Neutrophil (primary cell): ENCODE data around the gene PNPLA4.

Experiments used
- H3K27ac ChIP-seq: fragments of 200-600 bp; sonication (generic); 2 replicates; pipeline ENCODE4 v1.5.1; 2016; ENCODE audit warnings: mild to moderate bottlenecking, moderate library complexity
- H3K27me3 ChIP-seq: fragments of 200-600 bp; sonication (generic); 2 replicates; pipeline ENCODE4 v1.6.0; 2016; ENCODE audit warnings: mild to moderate bottlenecking
- H3K36me3 ChIP-seq: fragments of 200-600 bp; sonication (generic); 2 replicates; pipeline ENCODE4 v1.5.1; 2017
- H3K4me1 ChIP-seq, 2 experiments: fragments of 200-600 bp in 1 of 2; sonication (generic) in 1 of 2; 1 replicate in 1 of 2; 2 replicates in 1 of 2; pipeline versions ENCODE4 v1.5.1 to v1.6.1; 2013 to 2016; ENCODE audit warnings: low read depth in 1 of 2, low read length in 1 of 2, mild to moderate bottlenecking in 1 of 2, moderate library complexity in 1 of 2; ENCODE audit not compliant: control insufficient read depth in 1 of 2, insufficient read depth in 1 of 2
- H3K4me3 ChIP-seq, 2 experiments: fragments of 200-600 bp in 1 of 2; sonication (generic) in 1 of 2; 1 replicate in 1 of 2; 2 replicates in 1 of 2; pipeline ENCODE4 v1.5.1; 2013 to 2016; ENCODE audit warnings: low read depth in 1 of 2, low read length in 1 of 2, mild to moderate bottlenecking in 1 of 2, moderate library complexity in 1 of 2
- H3K9me3 ChIP-seq: fragments of 200-600 bp; sonication (generic); 2 replicates; pipeline ENCODE4 v1.5.1; 2016
- TF ChIP-seq, protein P1 (sequence below): fragments of 200-600 bp; sonication (generic); IDR thresholded peaks from 2 replicates; pipeline ENCODE4 v1.5.1; 2016; ENCODE audit warnings: antibody characterized with exemption

Gene PNPLA4

GRCh38 chrX:7921750-7922149, 5.5 kb downstream of the PNPLA4 start:
- H3K27me3 ChIP-seq: no peaks in the 10 kb centered on the region
- no peak overlapping the region for H3K27ac ChIP-seq
- peaks cover 0 to 3% of the 10 kb centered on the region in 2 experiments for H3K4me1 ChIP-seq
- TF ChIP-seq, protein P1, sequence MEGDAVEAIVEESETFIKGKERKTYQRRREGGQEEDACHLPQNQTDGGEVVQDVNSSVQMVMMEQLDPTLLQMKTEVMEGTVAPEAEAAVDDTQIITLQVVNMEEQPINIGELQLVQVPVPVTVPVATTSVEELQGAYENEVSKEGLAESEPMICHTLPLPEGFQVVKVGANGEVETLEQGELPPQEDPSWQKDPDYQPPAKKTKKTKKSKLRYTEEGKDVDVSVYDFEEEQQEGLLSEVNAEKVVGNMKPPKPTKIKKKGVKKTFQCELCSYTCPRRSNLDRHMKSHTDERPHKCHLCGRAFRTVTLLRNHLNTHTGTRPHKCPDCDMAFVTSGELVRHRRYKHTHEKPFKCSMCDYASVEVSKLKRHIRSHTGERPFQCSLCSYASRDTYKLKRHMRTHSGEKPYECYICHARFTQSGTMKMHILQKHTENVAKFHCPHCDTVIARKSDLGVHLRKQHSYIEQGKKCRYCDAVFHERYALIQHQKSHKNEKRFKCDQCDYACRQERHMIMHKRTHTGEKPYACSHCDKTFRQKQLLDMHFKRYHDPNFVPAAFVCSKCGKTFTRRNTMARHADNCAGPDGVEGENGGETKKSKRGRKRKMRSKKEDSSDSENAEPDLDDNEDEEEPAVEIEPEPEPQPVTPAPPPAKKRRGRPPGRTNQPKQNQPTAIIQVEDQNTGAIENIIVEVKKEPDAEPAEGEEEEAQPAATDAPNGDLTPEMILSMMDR: no peak
- no peaks in the 10 kb centered on the region for H3K9me3 ChIP-seq
- H3K4me3 ChIP-seq: no peak overlapping the region
- H3K36me3 ChIP-seq: no peaks in the 10 kb centered on the region

DNA sequence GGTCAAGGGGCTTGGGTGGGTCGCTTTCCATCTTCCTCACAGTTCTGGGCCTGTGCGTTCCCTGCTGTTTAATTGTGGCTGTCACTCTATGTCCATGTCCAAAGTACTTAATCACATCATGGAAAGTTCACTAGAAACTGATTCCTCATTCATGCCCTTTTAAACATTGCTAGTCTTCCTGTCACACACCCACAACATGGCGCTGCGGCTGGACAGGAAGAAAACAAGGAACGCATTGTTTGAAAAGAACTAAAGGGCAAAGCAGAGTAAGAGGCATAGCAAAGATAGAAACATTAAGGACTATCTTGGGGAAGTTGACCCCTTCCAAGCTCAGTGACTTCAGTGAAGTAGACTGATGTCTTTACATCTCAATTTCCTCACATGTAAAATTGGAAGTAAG, 18.4 kb downstream of the PNPLA4 start:
- TF ChIP-seq, protein P1: no peak
- Histone ChIP-seq H3K4me1 (no peaks in the 10 kb centered on the region), H3K27me3 (no peaks in the 10 kb centered on the region), H3K27ac (no peak overlapping the region), H3K36me3 (no peaks in the 10 kb centered on the region), H3K9me3 (no peaks in the 10 kb centered on the region), H3K4me3 (no peak overlapping the region)

DNA sequence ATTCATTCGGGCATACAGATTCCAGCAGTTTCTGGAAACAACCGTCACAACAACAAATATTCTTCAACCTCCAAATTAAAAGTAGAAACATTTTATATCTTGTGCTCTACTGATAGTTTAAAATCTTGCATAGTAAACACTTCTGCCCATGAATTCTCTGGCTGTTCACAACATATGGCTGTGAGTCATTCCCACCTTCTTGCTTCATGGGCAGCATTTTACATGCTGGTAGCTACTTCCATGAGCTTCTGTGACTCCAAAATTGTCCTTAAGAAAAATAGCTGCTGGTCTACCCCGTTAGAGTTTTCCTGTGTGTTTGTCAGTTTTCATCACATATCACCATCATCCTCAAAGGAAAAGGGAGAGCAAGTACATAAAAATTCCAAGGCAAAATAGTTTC, 22.7 kb downstream of the PNPLA4 start:
- Histone ChIP-seq H3K9me3 (no peaks in the 10 kb centered on the region), H3K36me3 (no peaks in the 10 kb centered on the region), H3K4me3 (no peak overlapping the region), H3K4me1 (no peaks in the 10 kb centered on the region), H3K27me3 (no peaks in the 10 kb centered on the region), H3K27ac (no peak overlapping the region)
- TF ChIP-seq, protein P1: no peak

DNA sequence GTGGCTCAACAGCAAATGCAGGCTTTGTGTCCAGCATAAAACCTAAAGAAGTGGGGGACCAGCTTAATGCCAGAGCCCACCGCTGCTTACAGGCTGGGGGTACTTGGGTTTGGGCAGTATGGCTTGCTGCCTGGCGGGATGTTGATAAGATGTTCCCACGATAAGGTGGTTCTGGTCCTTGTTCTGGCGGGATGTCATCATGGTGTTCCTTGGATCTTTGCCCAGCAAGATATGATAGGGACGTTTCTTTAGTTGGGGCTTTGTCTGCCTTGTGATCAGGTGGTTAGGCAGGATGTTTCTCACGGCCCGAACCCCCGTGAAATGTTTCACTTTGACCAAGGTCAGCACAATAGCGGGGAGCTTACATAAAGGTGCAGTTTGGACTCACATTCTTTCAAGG, 35.3 kb downstream of the PNPLA4 start:
- TF ChIP-seq, protein P1: no peak
- H3K4me1 ChIP-seq: no peaks in the 10 kb centered on the region
- no peak overlapping the region for H3K4me3 ChIP-seq
- H3K9me3 ChIP-seq: no peaks in the 10 kb centered on the region
- no peaks in the 10 kb centered on the region for H3K36me3 ChIP-seq
- no peaks in the 10 kb centered on the region for H3K27me3 ChIP-seq
- H3K27ac ChIP-seq: no peak overlapping the region

GRCh38 chrX:7889680-7890079, 37.5 kb downstream of the PNPLA4 start:
- H3K4me3 ChIP-seq: no peak overlapping the region
- no peak overlapping the region for H3K27ac ChIP-seq
- H3K4me1 ChIP-seq: no peaks in the 10 kb centered on the region
- no peaks in the 10 kb centered on the region for H3K27me3 ChIP-seq
- TF ChIP-seq, protein P1: no peak
- H3K36me3 ChIP-seq: no peaks in the 10 kb centered on the region
- no peaks in the 10 kb centered on the region for H3K9me3 ChIP-seq

DNA sequence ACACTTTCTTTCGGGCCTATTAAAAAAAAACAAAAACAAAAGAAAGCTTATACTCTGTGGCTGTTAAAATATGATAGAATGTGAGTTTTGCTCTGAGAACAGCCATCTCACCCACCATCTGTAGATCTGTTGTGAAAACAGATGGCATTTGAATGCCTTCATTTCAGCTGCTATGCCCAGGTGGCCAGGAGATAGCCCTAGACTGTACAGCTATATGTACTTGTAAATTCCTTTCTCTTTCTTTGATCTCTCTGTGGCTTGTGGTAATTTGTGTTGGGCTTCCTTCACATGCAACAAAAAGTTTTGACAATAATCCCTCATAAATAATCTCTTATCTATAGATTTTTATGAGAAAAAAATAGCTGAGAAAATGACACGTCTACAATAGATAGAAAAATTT, 38.1 kb downstream of the PNPLA4 start:
- Histone ChIP-seq H3K4me1 (no peaks in the 10 kb centered on the region), H3K4me3 (no peak overlapping the region), H3K9me3 (no peaks in the 10 kb centered on the region), H3K27ac (no peak overlapping the region), H3K27me3 (no peaks in the 10 kb centered on the region), H3K36me3 (no peaks in the 10 kb centered on the region)
- TF ChIP-seq, protein P1: no peak
